ENCODE measurements around the gene HDAC5.
"Not testable (repeated sequence)": the region's sequence is repeated elsewhere in the genome, so short reads cannot be mapped to it uniquely, and the experiment has no call there.

The HDAC5 gene

GRCh38 chr17:44124118-44124438 is 637 bp upstream of the HDAC5 start:
- Histone ChIP-seq H3K27me3 (ENCODE audit: insufficient read depth, low read depth, severe bottlenecking) (no peaks in the 10 kb centered on the region), H3K36me3 (peaks cover 12% of the 10 kb centered on the region), H3K9me3 (ENCODE audit: severe bottlenecking) (no peaks in the 10 kb centered on the region), H3K27ac (peak overlapping the region; percentile 90), H3K4me3 (ENCODE audit: low read depth, low read length) (peak overlapping the region; percentile 81)
- TF ChIP-seq CTCF (IDR thresholded peaks at IDR 0.05; ENCODE audit: low read depth, low read length), result no peak
- DNase-seq, result no peak

GRCh38 chr17:44122816-44123355 is 555 bp downstream of the HDAC5 start:
- Histone ChIP-seq H3K27me3 (ENCODE audit: insufficient read depth, low read depth, severe bottlenecking) (no peaks in the 10 kb centered on the region), H3K4me3 (ENCODE audit: low read depth, low read length) (peak overlapping the region; percentile 83), H3K36me3 (peaks cover 16% of the 10 kb centered on the region), H3K27ac (peak overlapping the region; percentile 83), H3K9me3 (ENCODE audit: severe bottlenecking) (no peaks in the 10 kb centered on the region)
- DNase-seq, result no peak
- TF ChIP-seq CTCF (IDR thresholded peaks at IDR 0.05; ENCODE audit: low read depth, low read length), result no peak

DNA sequence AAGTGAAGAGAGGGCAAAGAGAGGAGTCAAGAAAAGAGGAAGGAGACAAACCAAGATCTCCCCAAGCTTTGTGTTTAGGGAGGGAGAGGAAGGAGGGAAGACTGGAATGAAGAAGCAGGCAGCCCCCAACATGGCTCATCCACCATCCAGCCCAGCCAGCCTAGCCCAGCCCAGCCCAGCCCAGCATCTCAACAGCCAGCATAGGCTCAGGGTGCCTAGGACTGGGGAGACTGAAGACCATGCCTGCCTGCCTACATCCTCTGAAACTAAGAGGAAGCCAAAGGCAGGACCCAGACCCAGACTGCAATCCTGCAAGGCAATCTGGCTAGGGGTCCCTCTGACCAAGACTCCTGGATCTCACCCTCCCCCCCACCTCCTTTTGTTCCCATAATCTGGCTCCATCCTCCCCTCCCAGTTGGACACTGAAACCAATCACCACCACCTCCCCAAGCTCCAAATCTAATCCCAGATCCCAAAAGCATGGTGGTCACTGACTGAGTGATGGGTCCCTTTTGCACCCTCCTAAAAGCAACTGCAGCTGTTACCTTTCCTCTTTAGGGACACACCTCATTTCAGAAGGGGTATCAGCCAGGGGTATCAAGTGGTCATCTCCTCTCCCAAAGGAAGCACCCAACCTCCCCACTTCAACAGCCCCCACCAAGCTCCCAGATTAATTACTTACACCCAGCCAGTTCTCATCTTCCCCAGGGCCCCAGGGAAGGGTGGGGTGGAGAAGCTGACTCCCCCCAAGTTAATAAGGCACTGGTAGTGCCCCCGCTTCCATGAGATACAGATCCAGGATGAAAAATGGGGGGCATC is 1.2 kb downstream of the HDAC5 start:
- H3K36me3 ChIP-seq, result peaks cover 21% of the 10 kb centered on the region
- H3K4me3 ChIP-seq (ENCODE audit: low read depth, low read length), result peak overlapping the region; percentile 83
- no peak for DNase-seq
- peak overlapping the region; percentile 83 for H3K27ac ChIP-seq
- TF ChIP-seq CTCF (IDR thresholded peaks at IDR 0.05; ENCODE audit: low read depth, low read length), result no peak
- H3K27me3 ChIP-seq (ENCODE audit: insufficient read depth, low read depth, severe bottlenecking), result no peaks in the 10 kb centered on the region
- no peaks in the 10 kb centered on the region for H3K9me3 ChIP-seq (ENCODE audit: severe bottlenecking)

GRCh38 chr17:44120851-44121605 is 2.4 kb downstream of the HDAC5 start:
- 0 out of 2 replicates have a peak, but pooled peaks have one; percentile 12 for TF ChIP-seq CTCF (IDR thresholded peaks at IDR 0.05; ENCODE audit: low read depth, low read length)
- H3K27ac ChIP-seq, result peak overlapping the region; percentile 83
- peak overlapping the region; percentile 83 for H3K4me3 ChIP-seq (ENCODE audit: low read depth, low read length)
- no peaks in the 10 kb centered on the region for H3K9me3 ChIP-seq (ENCODE audit: severe bottlenecking)
- peak; percentile 79 for DNase-seq
- H3K36me3 ChIP-seq, result peaks cover 33% of the 10 kb centered on the region
- H3K27me3 ChIP-seq (ENCODE audit: insufficient read depth, low read depth, severe bottlenecking), result no peaks in the 10 kb centered on the region

GRCh38 chr17:44120281-44120680 is 3.2 kb downstream of the HDAC5 start:
- DNase-seq, result peak; percentile 73
- Histone ChIP-seq H3K36me3 (peaks cover 40% of the 10 kb centered on the region), H3K27ac (peak overlapping the region; percentile 54)
- not testable (repeated sequence) for H3K9me3 ChIP-seq (ENCODE audit: severe bottlenecking); H3K4me3 ChIP-seq (ENCODE audit: low read depth, low read length); H3K27me3 ChIP-seq (ENCODE audit: insufficient read depth, low read depth, severe bottlenecking)

- H3K9me3 ChIP-seq (ENCODE audit: severe bottlenecking), result no peaks in the 10 kb centered on the region
- H3K4me3 ChIP-seq (ENCODE audit: low read depth, low read length), result no peak overlapping the region
- peaks cover 45% of the 10 kb centered on the region for H3K36me3 ChIP-seq
- H3K27ac ChIP-seq, result peak overlapping the region; percentile 54
- DNase-seq, result no peak
- no peak for TF ChIP-seq CTCF (IDR thresholded peaks at IDR 0.05; ENCODE audit: low read depth, low read length)
- H3K27me3 ChIP-seq (ENCODE audit: insufficient read depth, low read depth, severe bottlenecking), result no peaks in the 10 kb centered on the region
These were observed 3.6 kb downstream of the HDAC5 start for GRCh38 chr17:44119798-44120197.

Measured in WERI-Rb-1 (cell line).